ENCODE results near the gene AMHR2.

- TF ChIP-seq CTCF (IDR thresholded peaks at IDR 0.05): no peak
- TF ChIP-seq POLR2A (IDR thresholded peaks at IDR 0.05): no peak
- no peak for TF ChIP-seq POLR2AphosphoS5 (IDR thresholded peaks at IDR 0.05)
- TF ChIP-seq EP300 (IDR thresholded peaks at IDR 0.05; ENCODE audit: low read depth): no peak
Measured at GRCh38 chr12:53453953-53454640, 30.4 kb downstream of the AMHR2 start.
